ENCODE measurements around the gene HRH1. TPM values are rescaled to one million over a fixed set of nuclear protein-coding genes. Genes with fewer than 3 reads are reported as not detected.
"Not testable (repeated sequence)": the region's sequence is repeated elsewhere in the genome, so short reads cannot be mapped to it uniquely, and the experiment has no call there.

HRH1 gene, protein sequence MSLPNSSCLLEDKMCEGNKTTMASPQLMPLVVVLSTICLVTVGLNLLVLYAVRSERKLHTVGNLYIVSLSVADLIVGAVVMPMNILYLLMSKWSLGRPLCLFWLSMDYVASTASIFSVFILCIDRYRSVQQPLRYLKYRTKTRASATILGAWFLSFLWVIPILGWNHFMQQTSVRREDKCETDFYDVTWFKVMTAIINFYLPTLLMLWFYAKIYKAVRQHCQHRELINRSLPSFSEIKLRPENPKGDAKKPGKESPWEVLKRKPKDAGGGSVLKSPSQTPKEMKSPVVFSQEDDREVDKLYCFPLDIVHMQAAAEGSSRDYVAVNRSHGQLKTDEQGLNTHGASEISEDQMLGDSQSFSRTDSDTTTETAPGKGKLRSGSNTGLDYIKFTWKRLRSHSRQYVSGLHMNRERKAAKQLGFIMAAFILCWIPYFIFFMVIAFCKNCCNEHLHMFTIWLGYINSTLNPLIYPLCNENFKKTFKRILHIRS
- total RNA-seq (2021; ENCODE audit: unreplicated experiment) (4.6 TPM), Bru-seq, nascent RNA (percentile 49 among the genes with signal in this experiment), BruChase-seq, experiment 1, labeled RNA remaining after a 2-hour chase (percentile 46 among the genes with signal in this experiment), BruChase-seq, experiment 2, labeled RNA remaining after a 6-hour chase (percentile 46 among the genes with signal in this experiment)
- polyA plus RNA-seq (2012; ENCODE audit: insufficient read length): 4.9 TPM
- long read RNA-seq, full-length matches to known transcripts: 1 of 15 reads
- long read RNA-seq, partial matches to known transcripts: 4 of 15 reads
- long read RNA-seq, other reads (novel, unspliced or antisense): 10 of 15 reads

DNA sequence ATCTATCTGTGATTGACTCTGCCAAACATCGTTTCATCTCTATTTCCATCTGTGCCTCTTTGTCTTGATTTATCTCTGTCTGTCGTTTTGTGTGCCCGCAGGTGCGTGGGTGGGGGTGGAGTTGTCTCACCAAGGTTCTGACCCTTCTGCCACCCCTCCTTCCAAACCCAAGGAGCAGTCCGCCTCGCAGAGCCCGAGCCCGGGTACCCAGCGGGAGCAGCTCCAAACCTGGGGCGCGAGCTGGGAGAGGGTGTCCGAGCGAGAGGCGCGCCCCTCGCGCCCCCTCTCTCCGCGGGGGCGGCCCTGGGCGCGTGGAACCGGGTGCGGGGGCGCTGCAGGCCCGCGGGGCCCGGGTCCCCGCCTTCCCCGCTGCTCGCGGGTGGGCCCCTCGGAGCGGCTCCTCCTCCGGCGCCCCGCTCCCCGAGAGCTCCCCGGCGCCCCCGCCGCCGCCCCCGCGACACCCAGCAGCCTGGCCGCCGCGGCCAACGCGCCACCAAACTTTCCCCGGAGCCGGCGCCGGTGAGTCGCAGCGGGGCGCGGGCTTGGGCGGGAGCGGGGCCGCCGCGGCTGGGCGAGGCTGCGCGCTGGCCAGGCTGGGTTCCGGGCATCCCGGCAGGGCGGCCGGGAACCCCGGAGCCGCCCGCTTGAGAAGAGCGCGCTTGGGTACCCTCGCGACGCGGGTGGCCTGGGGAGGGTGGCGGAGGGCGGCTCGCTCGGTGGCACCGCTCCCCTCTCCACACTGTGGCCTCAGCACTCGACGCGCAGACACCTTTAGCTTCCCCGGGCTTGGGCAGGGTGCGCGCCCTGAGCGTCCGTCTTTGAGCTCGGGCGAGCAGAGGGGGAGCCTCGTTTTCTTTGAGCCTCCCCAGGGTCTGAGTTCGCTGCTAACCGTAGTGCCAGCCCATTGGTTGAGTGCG lies at the start of gene HRH1:
HRH1 (plus strand) TSS at position 458 of the 917 bp plus-strand sequence. CDS start 104,545 bp downstream, outside the sequence.
- Histone ChIP-seq H3K27ac (ENCODE audit: low read length) (no peak within 1 kb of the TSS), H3K27me3 (ENCODE audit: control insufficient read depth, insufficient read depth, low read length) (no peaks in the 10 kb centered on the region), H3K36me3 (ENCODE audit: control insufficient read depth, insufficient read depth, low read length) (no peaks in the 10 kb centered on the region), H3K4me3 (ENCODE audit: low read depth in 2 of 2, low read length in 2 of 2) (peak within 1 kb of the TSS; percentile 51 to 71), H3K4me1 (ENCODE audit: control insufficient read depth, insufficient read depth, low read length) (peaks cover 3% of the 10 kb centered on the region; the same call in 1 of the 2 replicates), H3K9me3 (ENCODE audit: control insufficient read depth, insufficient read depth, low read depth, low read length) (no peaks in the 10 kb centered on the region)
- TF ChIP-seq SIN3A (IDR thresholded peaks at IDR 0.05; ENCODE audit: borderline replicate concordance, insufficient read depth, low read depth, low read length): no peak
- TF ChIP-seq, protein P1, sequence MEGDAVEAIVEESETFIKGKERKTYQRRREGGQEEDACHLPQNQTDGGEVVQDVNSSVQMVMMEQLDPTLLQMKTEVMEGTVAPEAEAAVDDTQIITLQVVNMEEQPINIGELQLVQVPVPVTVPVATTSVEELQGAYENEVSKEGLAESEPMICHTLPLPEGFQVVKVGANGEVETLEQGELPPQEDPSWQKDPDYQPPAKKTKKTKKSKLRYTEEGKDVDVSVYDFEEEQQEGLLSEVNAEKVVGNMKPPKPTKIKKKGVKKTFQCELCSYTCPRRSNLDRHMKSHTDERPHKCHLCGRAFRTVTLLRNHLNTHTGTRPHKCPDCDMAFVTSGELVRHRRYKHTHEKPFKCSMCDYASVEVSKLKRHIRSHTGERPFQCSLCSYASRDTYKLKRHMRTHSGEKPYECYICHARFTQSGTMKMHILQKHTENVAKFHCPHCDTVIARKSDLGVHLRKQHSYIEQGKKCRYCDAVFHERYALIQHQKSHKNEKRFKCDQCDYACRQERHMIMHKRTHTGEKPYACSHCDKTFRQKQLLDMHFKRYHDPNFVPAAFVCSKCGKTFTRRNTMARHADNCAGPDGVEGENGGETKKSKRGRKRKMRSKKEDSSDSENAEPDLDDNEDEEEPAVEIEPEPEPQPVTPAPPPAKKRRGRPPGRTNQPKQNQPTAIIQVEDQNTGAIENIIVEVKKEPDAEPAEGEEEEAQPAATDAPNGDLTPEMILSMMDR (IDR thresholded peaks at IDR 0.05): 0 out of 2 replicates have a peak, but pooled peaks have one; percentile 11
- intact Hi-C loops (cut with micrococcal nuclease; ENCODE audit: unreplicated experiment) (no loop called here), in situ Hi-C loops (cut with HindIII; ENCODE audit: low pct_unique_long_range_greater_than_20kb, low sequenced_read_pairs) (no loop called here)
- DNase-seq (ENCODE audit: low read depth, low spot score) (no peak), ATAC-seq (peak; percentile 62)
- BruUV-seq (replicated peaks): no TSS peak
- CTCF ChIA-PET: interaction anchor here (0.5 to 1.7 kb wide), 3 partner anchors 52 to 221 kb away, joined by 4 to 6 read pairs (median 6); no protein-coding TSS in a partner anchor
- POLR2A ChIA-PET: no interaction called here

DNA sequence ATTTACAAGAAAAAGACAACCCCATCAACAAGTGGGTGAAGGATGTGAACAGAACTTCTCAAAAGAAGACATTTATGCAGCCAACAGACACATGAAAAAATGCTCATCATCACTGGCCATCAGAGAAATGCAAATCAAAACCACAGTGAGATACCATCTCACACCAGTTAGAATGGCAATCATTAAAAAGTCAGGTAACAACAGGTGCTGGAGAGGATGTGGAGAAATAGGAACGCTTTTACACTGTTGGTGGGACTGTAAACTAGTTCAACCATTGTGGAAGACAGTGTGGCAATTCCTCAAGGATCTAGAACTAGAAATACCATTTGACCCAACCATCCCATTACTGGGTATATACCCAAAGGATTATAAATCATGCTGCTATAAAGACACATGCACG lies 41.0 kb upstream of the HRH1 start:
- H3K27ac ChIP-seq (ENCODE audit: low read length); H3K27me3 ChIP-seq (ENCODE audit: control insufficient read depth, insufficient read depth, low read length); intact Hi-C loops (cut with micrococcal nuclease; ENCODE audit: unreplicated experiment); in situ Hi-C loops (cut with HindIII; ENCODE audit: low pct_unique_long_range_greater_than_20kb, low sequenced_read_pairs); H3K4me1 ChIP-seq (ENCODE audit: control insufficient read depth, insufficient read depth, low read length); CTCF ChIA-PET; H3K36me3 ChIP-seq (ENCODE audit: control insufficient read depth, insufficient read depth, low read length); POLR2A ChIA-PET; H3K9me3 ChIP-seq (ENCODE audit: control insufficient read depth, insufficient read depth, low read depth, low read length); DNase-seq (ENCODE audit: low read depth, low spot score); H3K4me3 ChIP-seq (ENCODE audit: low read depth in 2 of 2, low read length in 2 of 2); ATAC-seq; BruUV-seq (replicated peaks): not testable (repeated sequence)

DNA sequence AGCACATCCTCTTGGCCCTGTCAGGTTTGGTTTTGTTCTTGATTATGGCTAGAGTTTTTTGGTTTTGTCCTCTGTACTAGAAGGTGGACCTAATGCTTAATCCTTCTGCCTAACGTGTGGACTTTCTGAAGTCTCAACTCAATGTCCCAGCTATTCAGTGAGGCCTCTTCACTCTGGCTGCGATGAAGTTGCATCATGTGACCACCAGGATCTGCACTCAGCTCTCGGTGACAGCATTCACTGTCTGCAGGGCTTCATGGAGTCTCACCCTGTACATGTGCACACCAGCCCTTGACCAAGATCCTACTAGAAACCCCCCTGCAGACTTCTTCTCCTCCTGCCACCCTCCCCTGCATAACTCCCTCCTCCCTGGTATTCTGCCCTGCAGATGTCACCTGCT lies 38.7 kb upstream of the HRH1 start:
- CTCF ChIA-PET: no interaction called here
- POLR2A ChIA-PET: no interaction called here
- no peaks in the 10 kb centered on the region for H3K27me3 ChIP-seq (ENCODE audit: control insufficient read depth, insufficient read depth, low read length)

More for the DNA sequence above, 38.7 kb upstream of the HRH1 start:
- Histone ChIP-seq H3K4me1 (ENCODE audit: control insufficient read depth, insufficient read depth, low read length) (no peaks in the 10 kb centered on the region), H3K27ac (ENCODE audit: low read length) (no peak overlapping the region), H3K4me3 (ENCODE audit: low read depth in 2 of 2, low read length in 2 of 2) (no peak overlapping the region), H3K9me3 (ENCODE audit: control insufficient read depth, insufficient read depth, low read depth, low read length) (no peaks in the 10 kb centered on the region), H3K36me3 (ENCODE audit: control insufficient read depth, insufficient read depth, low read length) (no peaks in the 10 kb centered on the region)
- intact Hi-C loops (cut with micrococcal nuclease; ENCODE audit: unreplicated experiment) (no loop called here), in situ Hi-C loops (cut with HindIII; ENCODE audit: low pct_unique_long_range_greater_than_20kb, low sequenced_read_pairs) (no loop called here)
- ATAC-seq (no peak), DNase-seq (ENCODE audit: low read depth, low spot score) (no peak)
- no peak for TF ChIP-seq SIN3A (IDR thresholded peaks at IDR 0.05; ENCODE audit: borderline replicate concordance, insufficient read depth, low read depth, low read length)
- TF ChIP-seq, protein P2, sequence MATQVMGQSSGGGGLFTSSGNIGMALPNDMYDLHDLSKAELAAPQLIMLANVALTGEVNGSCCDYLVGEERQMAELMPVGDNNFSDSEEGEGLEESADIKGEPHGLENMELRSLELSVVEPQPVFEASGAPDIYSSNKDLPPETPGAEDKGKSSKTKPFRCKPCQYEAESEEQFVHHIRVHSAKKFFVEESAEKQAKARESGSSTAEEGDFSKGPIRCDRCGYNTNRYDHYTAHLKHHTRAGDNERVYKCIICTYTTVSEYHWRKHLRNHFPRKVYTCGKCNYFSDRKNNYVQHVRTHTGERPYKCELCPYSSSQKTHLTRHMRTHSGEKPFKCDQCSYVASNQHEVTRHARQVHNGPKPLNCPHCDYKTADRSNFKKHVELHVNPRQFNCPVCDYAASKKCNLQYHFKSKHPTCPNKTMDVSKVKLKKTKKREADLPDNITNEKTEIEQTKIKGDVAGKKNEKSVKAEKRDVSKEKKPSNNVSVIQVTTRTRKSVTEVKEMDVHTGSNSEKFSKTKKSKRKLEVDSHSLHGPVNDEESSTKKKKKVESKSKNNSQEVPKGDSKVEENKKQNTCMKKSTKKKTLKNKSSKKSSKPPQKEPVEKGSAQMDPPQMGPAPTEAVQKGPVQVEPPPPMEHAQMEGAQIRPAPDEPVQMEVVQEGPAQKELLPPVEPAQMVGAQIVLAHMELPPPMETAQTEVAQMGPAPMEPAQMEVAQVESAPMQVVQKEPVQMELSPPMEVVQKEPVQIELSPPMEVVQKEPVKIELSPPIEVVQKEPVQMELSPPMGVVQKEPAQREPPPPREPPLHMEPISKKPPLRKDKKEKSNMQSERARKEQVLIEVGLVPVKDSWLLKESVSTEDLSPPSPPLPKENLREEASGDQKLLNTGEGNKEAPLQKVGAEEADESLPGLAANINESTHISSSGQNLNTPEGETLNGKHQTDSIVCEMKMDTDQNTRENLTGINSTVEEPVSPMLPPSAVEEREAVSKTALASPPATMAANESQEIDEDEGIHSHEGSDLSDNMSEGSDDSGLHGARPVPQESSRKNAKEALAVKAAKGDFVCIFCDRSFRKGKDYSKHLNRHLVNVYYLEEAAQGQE (IDR thresholded peaks at IDR 0.05; ENCODE audit: insufficient read depth in 1 of 2, low read depth in 2 of 2, low read length in 1 of 2): no peak
- no peak for TF ChIP-seq POLR2AphosphoS5 (IDR thresholded peaks at IDR 0.05; ENCODE audit: low read depth, low read length)
- TF ChIP-seq TCF7L2 (IDR thresholded peaks at IDR 0.05; ENCODE audit: low read depth, low read length): no peak
- TF ChIP-seq, protein P1 (IDR thresholded peaks at IDR 0.05): no peak
- BruUV-seq (replicated peaks): no TSS peak

All from Panc1 (cell line).